Measurements from ENCODE around the gene STX7. TPM values are rescaled to one million over a fixed set of nuclear protein-coding genes. Genes with fewer than 3 reads are reported as not detected.

Gene STX7
- total and polyA plus RNA-seq, 2 donors (not counting 3 experiments of a cell fraction or from before 2014, with no cell fraction given), result 13.4 to 45.5 TPM

DNA sequence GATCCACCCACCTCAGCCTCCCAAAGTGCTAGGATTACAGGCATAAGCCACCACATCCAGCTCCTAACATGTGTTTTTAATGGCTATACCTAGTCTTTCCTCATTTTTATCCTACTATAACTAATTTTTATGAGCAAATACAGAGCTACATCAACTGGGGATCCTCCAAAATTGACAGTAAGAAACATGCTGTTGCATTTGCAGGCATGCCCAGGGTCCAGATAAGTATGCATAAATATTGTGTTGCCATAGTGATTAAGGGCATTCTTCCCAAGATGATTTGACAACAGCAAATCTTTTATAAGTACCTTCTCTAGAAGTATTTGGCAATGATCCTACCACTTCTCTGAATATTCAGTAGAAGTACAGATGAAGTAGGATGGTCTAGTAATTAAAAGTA, 69.7 kb downstream of the STX7 start:
- no peak overlapping the region for H2AFZ ChIP-seq (ENCODE audit: low read depth, low read length)
- H3K9me1 ChIP-seq (replicated peaks; ENCODE audit: control insufficient read depth, extremely low read depth, insufficient read depth, low read length), result no peaks in the 10 kb centered on the region
- dilution Hi-C loops (cut with MboI; ENCODE audit: extremely low pct_ligation_motif_present, low sequenced_read_pairs), result no loop called here
- H3K4me3 ChIP-seq (replicated peaks in 1 of 3; ENCODE audit: insufficient read depth in 1 of 3, low read depth in 1 of 3, low read length in 3 of 3), result no peak overlapping the region
- H3K79me2 ChIP-seq (ENCODE audit: control insufficient read depth, insufficient read depth, low read length), result no peaks in the 10 kb centered on the region
- H3K36me3 ChIP-seq (ENCODE audit: control insufficient read depth in 2 of 2, extremely low read depth in 1 of 2, insufficient read depth in 2 of 2, low read length in 2 of 2), result no peaks in the 10 kb centered on the region
- no peaks in the 10 kb centered on the region for H4K20me1 ChIP-seq (replicated peaks; ENCODE audit: control insufficient read depth, extremely low read depth, insufficient read depth, low read length)
- BruUV-seq (replicated peaks), result no TSS peak
- TF ChIP-seq, protein P1, sequence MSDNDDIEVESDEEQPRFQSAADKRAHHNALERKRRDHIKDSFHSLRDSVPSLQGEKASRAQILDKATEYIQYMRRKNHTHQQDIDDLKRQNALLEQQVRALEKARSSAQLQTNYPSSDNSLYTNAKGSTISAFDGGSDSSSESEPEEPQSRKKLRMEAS (IDR thresholded peaks at IDR 0.05; ENCODE audit: insufficient read depth, insufficient read length), result no peak
- ChIA-PET POLR2A (no interaction called here), CTCF (no interaction called here)
- H3K9ac ChIP-seq (replicated peaks; ENCODE audit: extremely low read depth, insufficient read depth, low read length), result no peak overlapping the region
- no peak overlapping the region for H3K27ac ChIP-seq (ENCODE audit: insufficient read depth, low read depth, low read length)
- intact Hi-C loops (cut with micrococcal nuclease), result no loop called here
- FAIRE-seq (no peak), DNase-seq (ENCODE audit: low read depth, low spot score) (no peak)
- no peaks in the 10 kb centered on the region for H3K4me1 ChIP-seq (ENCODE audit: control insufficient read depth, extremely low read depth, insufficient read depth, low read length)
- no peak overlapping the region for H3K4me2 ChIP-seq (ENCODE audit: insufficient read depth, low read length)
- no peaks in the 10 kb centered on the region for H3K9me3 ChIP-seq (replicated peaks; ENCODE audit: control insufficient read depth, insufficient read depth, low read length)
- no peaks in the 10 kb centered on the region for H3K27me3 ChIP-seq (ENCODE audit: control insufficient read depth in 2 of 2, insufficient read depth in 2 of 2, low read length in 2 of 2)

DNA sequence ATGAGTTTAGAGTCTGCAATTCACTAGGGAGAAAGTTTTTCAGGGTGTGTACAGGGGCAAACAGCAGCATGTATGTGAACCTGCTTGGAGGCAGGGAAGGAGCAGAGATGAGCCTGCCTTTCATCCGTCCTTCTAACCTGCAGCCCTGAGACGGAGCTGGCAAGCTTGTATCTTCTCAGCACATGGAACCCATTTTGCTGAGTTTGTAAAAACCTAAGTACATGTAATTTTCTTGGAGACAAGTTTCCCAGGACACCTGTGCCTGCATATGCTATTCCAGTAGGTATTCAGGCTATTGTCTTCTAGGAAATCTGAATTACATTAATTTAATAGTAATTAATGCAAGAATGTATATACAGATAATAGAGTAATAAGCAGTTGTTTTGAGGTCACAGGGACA, 82.8 kb downstream of the STX7 start:
- dilution Hi-C loops (cut with MboI; ENCODE audit: extremely low pct_ligation_motif_present, low sequenced_read_pairs), result no loop called here
- intact Hi-C loops (cut with micrococcal nuclease), result no loop called here
- DNase-seq (ENCODE audit: low read depth, low spot score) (no peak), FAIRE-seq (no peak)
- peaks cover 0 to 8% of the 10 kb centered on the region in 2 experiments for H3K27me3 ChIP-seq (ENCODE audit: control insufficient read depth in 2 of 2, insufficient read depth in 2 of 2, low read length in 2 of 2)
- H3K27ac ChIP-seq (ENCODE audit: insufficient read depth, low read depth, low read length), result no peak overlapping the region
- no peaks in the 10 kb centered on the region for H3K9me1 ChIP-seq (replicated peaks; ENCODE audit: control insufficient read depth, extremely low read depth, insufficient read depth, low read length)
- no peaks in the 10 kb centered on the region for H3K79me2 ChIP-seq (ENCODE audit: control insufficient read depth, insufficient read depth, low read length)
- H3K36me3 ChIP-seq (ENCODE audit: control insufficient read depth in 2 of 2, extremely low read depth in 1 of 2, insufficient read depth in 2 of 2, low read length in 2 of 2), result no peaks in the 10 kb centered on the region
- no TSS peak for BruUV-seq (replicated peaks)
- H3K4me2 ChIP-seq (ENCODE audit: insufficient read depth, low read length), result no peak overlapping the region
- H3K9ac ChIP-seq (replicated peaks; ENCODE audit: extremely low read depth, insufficient read depth, low read length), result no peak overlapping the region
- no peak overlapping the region for H2AFZ ChIP-seq (ENCODE audit: low read depth, low read length)
- CTCF ChIA-PET, result interaction anchor here (1.4 kb wide), 1 partner anchor 150 kb away, joined by 3 read pairs; no protein-coding TSS in a partner anchor
- POLR2A ChIA-PET, result no interaction called here
- H3K9me3 ChIP-seq (replicated peaks; ENCODE audit: control insufficient read depth, insufficient read depth, low read length), result no peaks in the 10 kb centered on the region
- no peak for TF ChIP-seq MYC (IDR thresholded peaks at IDR 0.05; ENCODE audit: low read depth, low read length)
- TF ChIP-seq, protein P2, sequence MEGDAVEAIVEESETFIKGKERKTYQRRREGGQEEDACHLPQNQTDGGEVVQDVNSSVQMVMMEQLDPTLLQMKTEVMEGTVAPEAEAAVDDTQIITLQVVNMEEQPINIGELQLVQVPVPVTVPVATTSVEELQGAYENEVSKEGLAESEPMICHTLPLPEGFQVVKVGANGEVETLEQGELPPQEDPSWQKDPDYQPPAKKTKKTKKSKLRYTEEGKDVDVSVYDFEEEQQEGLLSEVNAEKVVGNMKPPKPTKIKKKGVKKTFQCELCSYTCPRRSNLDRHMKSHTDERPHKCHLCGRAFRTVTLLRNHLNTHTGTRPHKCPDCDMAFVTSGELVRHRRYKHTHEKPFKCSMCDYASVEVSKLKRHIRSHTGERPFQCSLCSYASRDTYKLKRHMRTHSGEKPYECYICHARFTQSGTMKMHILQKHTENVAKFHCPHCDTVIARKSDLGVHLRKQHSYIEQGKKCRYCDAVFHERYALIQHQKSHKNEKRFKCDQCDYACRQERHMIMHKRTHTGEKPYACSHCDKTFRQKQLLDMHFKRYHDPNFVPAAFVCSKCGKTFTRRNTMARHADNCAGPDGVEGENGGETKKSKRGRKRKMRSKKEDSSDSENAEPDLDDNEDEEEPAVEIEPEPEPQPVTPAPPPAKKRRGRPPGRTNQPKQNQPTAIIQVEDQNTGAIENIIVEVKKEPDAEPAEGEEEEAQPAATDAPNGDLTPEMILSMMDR (IDR thresholded peaks at IDR 0.05; ENCODE audit: extremely low read depth in 1 of 2, insufficient read depth in 1 of 2, low read depth in 1 of 2, low read length in 2 of 2), result no peak
- no peaks in the 10 kb centered on the region for H3K4me1 ChIP-seq (ENCODE audit: control insufficient read depth, extremely low read depth, insufficient read depth, low read length)
- H3K4me3 ChIP-seq (replicated peaks in 1 of 3; ENCODE audit: insufficient read depth in 1 of 3, low read depth in 1 of 3, low read length in 3 of 3), result no peak overlapping the region
- no peaks in the 10 kb centered on the region for H4K20me1 ChIP-seq (replicated peaks; ENCODE audit: control insufficient read depth, extremely low read depth, insufficient read depth, low read length)

Measured in endothelial cell of umbilical vein (primary cell).